Subcutaneous abdominal adipose tissue (tissue), 5 donors: ENCODE data around the gene EEFSEC.

Experiments
- H3K27ac ChIP-seq: one replicate; pipeline ENCODE4 v1.7.0; 2013; ENCODE audit warnings: low read depth, mild to moderate bottlenecking, inconsistent platforms, low read length, moderate library complexity
- H3K27me3 ChIP-seq, 5 donors: one replicate each; pipeline ENCODE4 v1.7.0; 2013; ENCODE audit warnings: low read length in 5 of 5, inconsistent platforms in 1 of 5; ENCODE audit not compliant: control insufficient read depth in 5 of 5, insufficient read depth in 4 of 5
- H3K36me3 ChIP-seq, 5 donors: one replicate each; pipeline ENCODE4 v1.7.0; 2013; ENCODE audit warnings: low read length in 5 of 5; ENCODE audit not compliant: control insufficient read depth in 5 of 5, insufficient read depth in 5 of 5
- H3K4me1 ChIP-seq, 5 donors: one replicate each; pipeline ENCODE4 v1.7.0; 2013; ENCODE audit warnings: low read length in 5 of 5, mild to moderate bottlenecking in 3 of 5, moderate library complexity in 1 of 5; ENCODE audit not compliant: control insufficient read depth in 5 of 5, insufficient read depth in 5 of 5
- H3K4me3 ChIP-seq, 5 donors: one replicate each; pipeline ENCODE4 v1.7.0; 2013; ENCODE audit warnings: low read length in 5 of 5, low read depth in 1 of 5
- H3K9ac ChIP-seq, 5 donors: one replicate each; pipeline ENCODE4 v1.7.0; 2013; ENCODE audit warnings: low read length in 5 of 5, mild to moderate bottlenecking in 4 of 5, moderate library complexity in 3 of 5
- H3K9me3 ChIP-seq, 5 donors: one replicate each; pipeline ENCODE4 v1.7.0; 2013; ENCODE audit warnings: low read length in 5 of 5; ENCODE audit not compliant: control insufficient read depth in 5 of 5
- donor health status: healthy.
- donor health status: healthy.
- donor health status: healthy.
- donor health status: healthy.
- donor health status: healthy.

Gene EEFSEC

DNA sequence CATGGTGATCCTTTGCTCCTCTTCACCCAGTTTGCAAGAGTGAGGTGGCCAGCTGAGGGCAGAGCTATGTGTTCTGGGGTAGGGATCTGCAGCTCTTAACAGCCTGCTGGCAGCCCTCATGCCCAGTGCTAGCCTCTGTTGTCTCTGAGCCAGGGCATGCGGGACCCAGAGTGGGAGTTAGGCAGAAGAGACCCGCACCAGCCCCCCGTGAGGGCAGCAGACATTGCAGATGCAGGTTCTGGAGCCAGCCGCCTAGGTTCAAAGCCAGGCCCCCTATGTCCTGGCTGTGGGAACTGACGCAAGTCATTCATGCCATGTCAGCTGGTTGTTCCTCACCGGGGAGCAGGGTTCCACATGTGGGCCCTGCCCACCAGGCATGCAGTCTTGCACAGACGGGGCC is 238.7 kb downstream of the EEFSEC start:
- no peaks in the 10 kb centered on the region for H3K36me3 ChIP-seq
- H3K27me3 ChIP-seq: no peaks in the 10 kb centered on the region
- H3K9ac ChIP-seq: no peak overlapping the region
- no peak overlapping the region for H3K4me3 ChIP-seq
- no peak overlapping the region for H3K27ac ChIP-seq
- no peaks in the 10 kb centered on the region for H3K9me3 ChIP-seq
- H3K4me1 ChIP-seq: peaks cover 0 to 19% (median 13%) of the 10 kb centered on the region in 5 donors

DNA sequence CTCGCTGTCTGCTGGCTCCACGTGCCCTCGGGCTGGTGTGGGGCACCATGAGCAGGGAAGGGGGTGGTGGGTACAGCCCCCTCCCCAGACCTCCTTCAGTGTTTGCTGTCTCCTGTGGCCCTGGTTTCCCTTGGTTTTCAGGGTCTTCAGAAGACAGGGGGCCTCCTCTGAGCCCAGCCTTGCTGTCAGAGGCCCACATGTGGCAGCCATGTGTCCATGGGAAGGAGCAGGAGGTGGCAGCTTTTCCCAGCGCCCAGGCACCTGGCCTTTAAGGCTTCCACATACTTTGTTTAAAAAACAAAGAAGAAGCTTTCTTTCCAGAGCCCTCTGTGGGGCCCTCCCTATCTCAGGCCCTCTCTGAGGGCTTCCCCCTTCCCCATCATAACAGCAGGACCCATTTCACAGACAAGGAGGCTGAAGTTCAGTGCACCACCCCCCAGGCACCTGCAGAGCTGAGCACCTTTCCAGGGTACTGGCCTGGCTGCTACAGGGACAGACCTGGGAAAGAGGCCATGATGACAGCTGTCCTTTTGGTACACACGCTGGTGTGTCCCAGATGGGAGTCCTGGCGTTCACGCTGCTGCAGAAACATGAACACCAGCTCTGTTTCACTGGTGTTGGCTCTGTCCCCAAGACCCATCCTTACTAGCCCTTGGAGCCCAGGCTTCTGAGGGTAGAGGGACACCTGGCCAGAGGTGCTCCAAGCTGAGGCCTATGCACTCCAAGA is 239.7 kb downstream of the EEFSEC start:
- Histone ChIP-seq H3K27me3 (no peaks in the 10 kb centered on the region), H3K4me1 (peaks cover 0 to 14% (median 13%) of the 10 kb centered on the region in 5 donors), H3K27ac (no peak overlapping the region), H3K9ac (no peak overlapping the region), H3K36me3 (no peaks in the 10 kb centered on the region), H3K9me3 (no peaks in the 10 kb centered on the region), H3K4me3 (no peak overlapping the region)

GRCh38 chr3:128394033-128394432 is 240.8 kb downstream of the EEFSEC start:
- Histone ChIP-seq H3K9ac (no peak overlapping the region), H3K4me3 (no peak overlapping the region), H3K4me1 (peaks cover 0 to 14% (median 13%) of the 10 kb centered on the region in 5 donors), H3K27me3 (no peaks in the 10 kb centered on the region), H3K27ac (no peak overlapping the region), H3K36me3 (no peaks in the 10 kb centered on the region), H3K9me3 (no peaks in the 10 kb centered on the region)

DNA sequence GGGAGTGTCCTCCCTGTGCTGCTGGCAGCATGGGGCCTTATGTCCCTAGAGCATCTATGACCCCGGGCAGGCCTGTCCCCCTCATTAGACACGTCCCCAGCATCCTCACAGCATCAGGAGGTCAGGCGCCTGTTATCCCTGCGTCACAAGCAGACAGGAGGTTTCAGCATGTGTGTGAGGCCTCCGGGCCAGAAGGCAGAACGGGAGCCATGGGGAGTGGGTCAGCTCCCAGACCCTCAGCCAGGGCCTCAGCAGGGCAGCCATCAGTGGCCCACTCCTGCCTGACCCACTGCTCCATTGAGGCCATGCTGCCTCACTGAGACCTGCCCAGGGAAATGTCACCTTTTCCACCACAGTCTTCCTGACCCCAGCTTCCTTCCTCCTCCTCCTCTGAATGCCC is 241.8 kb downstream of the EEFSEC start:
- H3K36me3 ChIP-seq: no peaks in the 10 kb centered on the region
- no peak overlapping the region for H3K27ac ChIP-seq
- H3K27me3 ChIP-seq: no peaks in the 10 kb centered on the region
- H3K4me3 ChIP-seq: no peak overlapping the region
- H3K9me3 ChIP-seq: no peaks in the 10 kb centered on the region
- peak overlapping the region in 2 of 5 donors; percentile 26 to 48 for H3K9ac ChIP-seq
- peaks cover 0 to 14% (median 13%) of the 10 kb centered on the region in 5 donors for H3K4me1 ChIP-seq

DNA sequence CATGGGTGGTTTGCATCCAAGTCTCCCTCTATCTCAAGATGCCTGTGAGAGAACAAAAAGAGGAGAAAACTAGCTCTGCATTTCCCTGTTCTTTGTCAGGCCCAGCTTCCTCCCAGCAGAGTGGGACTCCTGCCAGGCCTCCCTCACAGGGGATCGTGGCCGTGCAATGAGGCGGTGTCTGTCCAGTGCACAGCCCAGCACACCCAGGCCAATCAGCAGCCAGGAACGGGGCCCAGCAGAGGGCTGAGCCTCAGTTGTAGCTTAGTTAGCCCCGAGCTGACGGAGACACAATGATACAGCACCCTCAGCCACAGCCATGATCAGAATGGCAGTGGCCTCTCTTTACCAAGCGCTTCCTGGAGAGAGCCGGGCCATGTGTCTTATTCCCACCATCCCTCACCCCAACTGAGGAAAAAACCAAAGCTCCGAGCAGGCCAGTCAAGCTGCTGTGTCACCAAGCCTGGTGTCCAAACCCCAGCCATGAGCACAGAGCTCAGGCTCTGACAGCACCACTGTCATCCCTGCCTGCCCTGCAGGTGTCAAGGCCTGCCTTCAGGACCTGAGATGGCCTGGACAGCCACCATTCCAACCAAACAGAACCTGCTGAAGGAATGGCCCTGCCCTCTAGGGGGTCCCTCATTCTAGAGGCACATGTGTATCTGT is 242.3 kb downstream of the EEFSEC start:
- H3K9me3 ChIP-seq: no peaks in the 10 kb centered on the region
- H3K4me1 ChIP-seq: peaks cover 0 to 14% (median 13%) of the 10 kb centered on the region in 5 donors
- H3K27ac ChIP-seq: no peak overlapping the region
- no peak overlapping the region for H3K4me3 ChIP-seq
- H3K9ac ChIP-seq: peak overlapping the region in 2 of 5 donors; percentile 26 to 48
- no peaks in the 10 kb centered on the region for H3K27me3 ChIP-seq
- no peaks in the 10 kb centered on the region for H3K36me3 ChIP-seq

GRCh38 chr3:128397484-128397883 is 244.2 kb downstream of the EEFSEC start:
- Histone ChIP-seq H3K4me1 (peaks cover 0 to 14% (median 13%) of the 10 kb centered on the region in 5 donors), H3K9ac (no peak overlapping the region), H3K36me3 (no peaks in the 10 kb centered on the region), H3K4me3 (no peak overlapping the region), H3K27me3 (no peaks in the 10 kb centered on the region), H3K9me3 (no peaks in the 10 kb centered on the region), H3K27ac (no peak overlapping the region)

DNA sequence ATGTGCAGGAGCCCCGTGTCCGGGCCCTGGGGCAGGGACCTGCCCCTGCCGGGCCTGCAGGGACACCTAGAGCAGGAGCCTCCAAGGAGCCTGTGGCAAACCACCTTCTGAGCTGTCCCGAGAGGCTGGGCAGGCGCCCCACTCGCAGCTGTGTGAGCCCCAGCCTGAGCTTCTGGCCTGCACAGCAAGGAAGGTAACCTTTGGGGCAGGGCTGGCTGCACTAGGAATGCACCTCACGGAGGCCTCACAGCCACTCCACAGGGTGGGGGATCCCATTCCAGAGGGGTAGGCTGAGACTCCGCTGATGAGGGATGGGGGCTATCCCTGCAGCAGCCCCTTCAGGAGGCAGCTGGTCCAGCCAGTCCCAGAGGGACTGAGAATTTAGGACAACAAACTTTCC is 245.3 kb downstream of the EEFSEC start:
- Histone ChIP-seq H3K4me1 (peaks cover 0 to 14% (median 13%) of the 10 kb centered on the region in 5 donors), H3K9ac (no peak overlapping the region), H3K27me3 (no peaks in the 10 kb centered on the region), H3K36me3 (peaks cover 0 to 3% (median 0%) of the 10 kb centered on the region in 5 donors), H3K9me3 (no peaks in the 10 kb centered on the region), H3K27ac (no peak overlapping the region), H3K4me3 (no peak overlapping the region)

DNA sequence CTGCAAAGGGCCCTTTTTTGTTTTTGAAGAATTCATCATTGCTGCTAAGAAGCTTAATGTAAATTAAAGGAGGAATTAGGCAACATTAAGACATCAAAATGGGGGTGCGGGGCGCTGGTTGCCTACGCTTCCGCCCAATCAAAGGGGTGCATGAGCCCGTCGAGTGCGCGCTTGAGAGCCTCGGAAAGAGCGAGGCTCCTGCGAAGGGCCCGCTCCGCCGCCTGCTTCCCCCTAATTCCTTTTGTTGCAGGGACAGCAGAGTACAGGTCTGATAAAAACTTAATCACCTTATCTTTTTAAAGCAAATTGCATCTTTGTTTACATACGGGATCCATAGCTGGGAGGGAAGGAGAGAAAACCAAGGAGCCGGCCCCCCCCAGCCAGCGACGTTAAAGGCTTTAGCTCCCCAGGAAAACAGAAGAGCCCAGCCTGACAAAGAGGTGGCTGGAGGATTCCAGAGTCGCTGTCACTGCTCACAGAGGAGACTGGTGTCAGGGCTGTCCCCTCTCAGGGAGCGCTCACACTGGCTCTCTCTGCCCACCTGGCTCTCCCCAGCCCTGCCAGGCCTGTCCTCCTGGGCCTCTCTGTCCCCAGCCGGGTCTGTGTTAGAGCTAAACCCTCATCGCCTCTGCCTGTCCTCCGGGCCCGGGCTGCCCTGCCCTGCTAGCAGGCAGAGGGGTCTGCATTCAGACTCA is 246.1 kb downstream of the EEFSEC start:
- H3K4me1 ChIP-seq: peaks cover 0 to 14% (median 13%) of the 10 kb centered on the region in 5 donors
- no peak overlapping the region for H3K4me3 ChIP-seq
- H3K27me3 ChIP-seq: no peaks in the 10 kb centered on the region
- no peak overlapping the region for H3K27ac ChIP-seq
- no peaks in the 10 kb centered on the region for H3K9me3 ChIP-seq
- peaks cover 0 to 3% (median 0%) of the 10 kb centered on the region in 5 donors for H3K36me3 ChIP-seq
- H3K9ac ChIP-seq: no peak overlapping the region

DNA sequence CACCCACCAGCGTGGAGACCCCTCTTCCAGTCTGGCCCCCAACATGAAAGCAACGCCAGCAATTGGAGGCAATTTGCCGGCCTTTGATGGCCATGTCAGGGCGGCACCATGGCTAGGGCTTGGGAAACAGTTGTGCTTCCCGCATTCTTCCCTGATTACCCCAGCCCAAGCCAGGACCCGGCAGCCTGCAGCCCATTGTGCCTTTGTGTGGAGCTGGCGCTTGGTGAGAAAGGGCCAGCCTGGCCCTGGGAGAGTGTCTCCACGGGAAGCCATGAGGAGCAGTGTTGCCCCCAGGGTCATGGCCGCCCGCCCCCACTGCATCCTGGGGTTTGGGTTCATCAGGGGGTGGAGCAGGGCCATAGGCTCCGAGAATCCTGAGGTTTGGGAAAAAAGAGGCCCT is 247.4 kb downstream of the EEFSEC start:
- H3K27me3 ChIP-seq: no peaks in the 10 kb centered on the region
- H3K36me3 ChIP-seq: peaks cover 0 to 3% (median 0%) of the 10 kb centered on the region in 5 donors

DNA sequence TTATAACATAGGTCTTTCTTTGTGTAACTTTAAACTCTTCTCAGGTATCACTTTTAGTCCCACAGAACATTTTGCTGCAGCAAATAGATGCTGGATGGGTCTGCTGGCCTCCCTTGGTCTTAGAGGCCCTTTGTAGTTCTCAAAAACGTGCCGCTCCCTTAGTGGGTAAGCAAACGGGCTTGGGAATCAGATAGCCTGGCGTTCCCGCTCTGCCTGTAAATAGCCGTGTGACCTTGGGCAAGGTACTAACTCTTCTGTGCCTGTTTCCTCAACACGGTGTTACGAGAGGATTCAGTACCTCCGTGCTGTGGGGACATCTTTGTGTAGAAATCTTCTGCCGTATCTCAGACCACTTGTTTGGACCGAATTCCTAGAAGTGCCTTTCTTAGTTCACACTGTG is 249.0 kb downstream of the EEFSEC start:
- Histone ChIP-seq H3K9ac (no peak overlapping the region), H3K4me1 (peaks cover 0 to 4% (median 0%) of the 10 kb centered on the region in 5 donors), H3K36me3 (peaks cover 0 to 3% (median 0%) of the 10 kb centered on the region in 5 donors), H3K27me3 (no peaks in the 10 kb centered on the region), H3K4me3 (no peak overlapping the region), H3K27ac (no peak overlapping the region), H3K9me3 (no peaks in the 10 kb centered on the region)

More for the DNA sequence above, 247.4 kb downstream of the EEFSEC start:
- Histone ChIP-seq H3K9ac (no peak overlapping the region), H3K27ac (no peak overlapping the region), H3K4me3 (no peak overlapping the region), H3K9me3 (no peaks in the 10 kb centered on the region), H3K4me1 (peaks cover 0 to 6% (median 1%) of the 10 kb centered on the region in 5 donors)
